Thyroid gland (tissue), 4 donors: ENCODE measurements around the gene SMNDC1.

Experiments used
- CTCF ChIP-seq, 6 experiments: fragments of 200-600 bp in 3 of 6; fragments of 450-650 bp in 3 of 6; sonication (generic) in 3 of 6; IDR thresholded peaks; one replicate each; pipeline ENCODE4 v1.5.1; 2016 to 2019; ENCODE audit warnings: antibody characterized with exemption in 6 of 6, mild to moderate bottlenecking in 2 of 6, inconsistent platforms in 1 of 6, moderate library complexity in 1 of 6
- POLR2A ChIP-seq, 2 donors: fragments of 450-650 bp; IDR thresholded peaks; one replicate each; pipeline ENCODE4 v1.6.1; 2017; ENCODE audit warnings: antibody characterized with exemption in 2 of 2, mild to moderate bottlenecking in 2 of 2, moderate library complexity in 1 of 2

DNA sequence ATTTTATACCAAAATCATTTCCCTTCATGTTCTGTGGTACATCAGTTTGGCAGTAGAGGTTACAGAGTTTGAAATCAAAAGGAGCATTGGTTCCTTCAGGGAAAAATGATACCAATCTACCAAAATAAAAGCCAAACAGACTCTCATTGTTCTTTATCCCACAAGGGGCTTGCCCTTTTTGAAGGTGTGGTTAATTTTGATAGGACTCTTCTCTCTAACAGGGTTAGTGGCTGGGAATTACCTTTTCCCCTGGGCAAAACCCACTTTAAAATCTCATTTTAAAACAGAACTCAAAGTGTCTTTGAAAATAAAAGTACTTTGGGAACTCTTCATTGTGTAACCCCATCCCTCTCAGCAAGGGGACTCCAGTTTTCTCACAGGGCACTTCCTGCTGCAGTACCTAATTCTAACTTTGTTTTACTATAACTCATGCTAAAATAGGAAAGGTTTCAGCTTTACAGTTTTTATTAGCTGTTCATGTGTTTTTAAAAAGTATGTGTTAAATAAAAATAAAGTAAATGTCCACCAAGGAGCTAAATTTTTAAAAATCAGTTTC is 30.6 kb downstream of the SMNDC1 start:
- TF ChIP-seq CTCF (IDR thresholded peaks at IDR 0.05) = no peak
- no peak for TF ChIP-seq POLR2A (IDR thresholded peaks at IDR 0.05)
